MM.1S (cell line): ENCODE measurements around the gene ZNF628.

Experiments used
- DNase-seq: peaks from one replicate; pipeline ENCODE4 v3.0.0-alpha.2; 2015
- H2AFZ ChIP-seq: fragments of 300-600 bp; sonication (generic); 2 replicates; pipeline ENCODE4 v1.6.0; 2016; ENCODE audit warnings: antibody characterized with exemption, low read length
- H3F3A ChIP-seq: fragments of 300-600 bp; sonication (generic); 2 replicates; pipeline ENCODE4 v1.6.1; 2016; ENCODE audit warnings: mild to moderate bottlenecking, antibody characterized with exemption, low read length, moderate library complexity, mixed read lengths; ENCODE audit not compliant: insufficient read depth
- H3K27ac ChIP-seq: fragments of 300-600 bp; sonication (generic); 2 replicates; pipeline ENCODE4 v1.5.1; 2016; ENCODE audit warnings: mild to moderate bottlenecking, low read length
- H3K27me3 ChIP-seq: fragments of 300-600 bp; sonication (generic); replicated peaks from 2 replicates; pipeline ENCODE4 v1.6.0; 2016; ENCODE audit warnings: low read length; ENCODE audit not compliant: insufficient read depth
- H3K36me3 ChIP-seq: fragments of 300-600 bp; sonication (generic); replicated peaks from 2 replicates; pipeline ENCODE4 v1.6.1; 2016; ENCODE audit warnings: mild to moderate bottlenecking, low read length, mixed read lengths; ENCODE audit not compliant: insufficient read depth
- H3K4me1 ChIP-seq: fragments of 300-600 bp; sonication (generic); 2 replicates; pipeline ENCODE4 v1.6.1; 2016; ENCODE audit warnings: low read length, mixed read lengths
- H3K4me2 ChIP-seq: fragments of 300-600 bp; sonication (generic); 2 replicates; pipeline ENCODE4 v1.6.0; 2016; ENCODE audit warnings: low read depth, low read length
- H3K4me3 ChIP-seq: fragments of 300-600 bp; sonication (generic); 2 replicates; pipeline ENCODE4 v1.5.1; 2016; ENCODE audit warnings: low read length, mixed read lengths
- H3K79me2 ChIP-seq: fragments of 300-600 bp; sonication (generic); 2 replicates; pipeline ENCODE4 v1.6.1; 2016; ENCODE audit warnings: mixed run types, low read length, mixed read lengths
- H3K9ac ChIP-seq: fragments of 300-600 bp; sonication (generic); 2 replicates; pipeline ENCODE4 v1.6.1; 2016; ENCODE audit warnings: low read length, mixed read lengths
- H3K9me2 ChIP-seq: fragments of 300-600 bp; sonication (generic); replicated peaks from 2 replicates; pipeline ENCODE4 v1.6.1; 2016; ENCODE audit warnings: mild to moderate bottlenecking, low read length, mixed read lengths; ENCODE audit not compliant: insufficient read depth
- H3K9me3 ChIP-seq: fragments of 300-600 bp; sonication (generic); replicated peaks from 2 replicates; pipeline ENCODE4 v1.6.1; 2016; ENCODE audit warnings: mild to moderate bottlenecking, low read length, mixed read lengths; ENCODE audit not compliant: insufficient read depth
- H4K20me1 ChIP-seq: fragments of 300-600 bp; sonication (generic); 2 replicates; pipeline ENCODE4 v1.6.1; 2016; ENCODE audit warnings: mild to moderate bottlenecking, low read length, moderate library complexity, mixed read lengths; ENCODE audit not compliant: insufficient read depth
- EZH2 ChIP-seq: fragments of 300-600 bp; sonication (generic); optimal IDR thresholded peaks from 2 replicates; pipeline ENCODE3; 2017; ENCODE audit warnings: low read depth, mild to moderate bottlenecking, antibody characterized with exemption, low read length, mixed read lengths
- EZH2phosphoT487 ChIP-seq: fragments of 300-600 bp; sonication (generic); IDR thresholded peaks from 2 replicates; pipeline ENCODE4 v1.6.1; 2018; ENCODE audit warnings: antibody characterized with exemption, low read length
- TF ChIP-seq, protein P1 (sequence below): fragments of 300-600 bp; sonication (generic); IDR thresholded peaks from 2 replicates; pipeline ENCODE4 v1.5.1; 2016; ENCODE audit warnings: antibody characterized with exemption, low read length, mixed read lengths

ZNF628 gene

DNA sequence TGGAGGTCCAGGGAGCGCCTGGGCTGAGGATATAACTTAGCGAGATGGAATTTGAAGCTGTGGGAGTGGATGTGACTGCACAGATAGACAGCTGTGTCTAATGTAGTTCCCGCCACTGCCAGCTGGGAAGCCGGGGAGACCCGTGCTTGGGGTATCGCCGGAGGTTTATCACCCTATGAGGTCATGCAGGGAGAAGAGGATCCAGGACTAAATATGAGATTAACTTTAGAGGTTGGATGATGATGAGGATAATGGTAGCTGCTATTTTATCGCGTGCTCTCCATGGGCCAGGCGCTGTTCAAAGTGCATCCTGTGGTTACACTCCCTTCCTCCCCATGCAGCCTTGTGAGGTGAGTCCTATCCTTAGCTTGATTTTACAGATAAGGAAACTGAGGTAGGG, 31.7 kb downstream of the ZNF628 start:
- H3K36me3 ChIP-seq: no peaks in the 10 kb centered on the region
- H3F3A ChIP-seq: no peaks in the 10 kb centered on the region
- H3K27ac ChIP-seq: no peak overlapping the region

GRCh38 chr19:55516878-55517620, 40.6 kb downstream of the ZNF628 start:
- Histone ChIP-seq H3K27me3 (peaks cover 63% of the 10 kb centered on the region), H3K36me3 (no peaks in the 10 kb centered on the region), H3K79me2 (no peaks in the 10 kb centered on the region), H3K4me1 (no peaks in the 10 kb centered on the region), H3K4me2 (peak overlapping the region; percentile 90), H3K4me3 (peak overlapping the region; percentile 64), H3K27ac (no peak overlapping the region), H2AFZ (peak overlapping the region; percentile 77), H4K20me1 (no peaks in the 10 kb centered on the region), H3K9me3 (no peaks in the 10 kb centered on the region), H3K9me2 (no peaks in the 10 kb centered on the region), H3F3A (no peaks in the 10 kb centered on the region), H3K9ac (peak overlapping the region; percentile 34; the same call in 1 of the 2 replicates)
- DNase-seq: peak; percentile 86
- TF ChIP-seq EZH2: no peak
- TF ChIP-seq, protein P1, sequence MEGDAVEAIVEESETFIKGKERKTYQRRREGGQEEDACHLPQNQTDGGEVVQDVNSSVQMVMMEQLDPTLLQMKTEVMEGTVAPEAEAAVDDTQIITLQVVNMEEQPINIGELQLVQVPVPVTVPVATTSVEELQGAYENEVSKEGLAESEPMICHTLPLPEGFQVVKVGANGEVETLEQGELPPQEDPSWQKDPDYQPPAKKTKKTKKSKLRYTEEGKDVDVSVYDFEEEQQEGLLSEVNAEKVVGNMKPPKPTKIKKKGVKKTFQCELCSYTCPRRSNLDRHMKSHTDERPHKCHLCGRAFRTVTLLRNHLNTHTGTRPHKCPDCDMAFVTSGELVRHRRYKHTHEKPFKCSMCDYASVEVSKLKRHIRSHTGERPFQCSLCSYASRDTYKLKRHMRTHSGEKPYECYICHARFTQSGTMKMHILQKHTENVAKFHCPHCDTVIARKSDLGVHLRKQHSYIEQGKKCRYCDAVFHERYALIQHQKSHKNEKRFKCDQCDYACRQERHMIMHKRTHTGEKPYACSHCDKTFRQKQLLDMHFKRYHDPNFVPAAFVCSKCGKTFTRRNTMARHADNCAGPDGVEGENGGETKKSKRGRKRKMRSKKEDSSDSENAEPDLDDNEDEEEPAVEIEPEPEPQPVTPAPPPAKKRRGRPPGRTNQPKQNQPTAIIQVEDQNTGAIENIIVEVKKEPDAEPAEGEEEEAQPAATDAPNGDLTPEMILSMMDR: peak; percentile 83
- no peak for TF ChIP-seq EZH2phosphoT487

More for the DNA sequence above, 31.7 kb downstream of the ZNF628 start:
- H3K27me3 ChIP-seq: peaks cover 83% of the 10 kb centered on the region
- no peak overlapping the region for H2AFZ ChIP-seq
- H3K9me2 ChIP-seq: no peaks in the 10 kb centered on the region
- H3K9ac ChIP-seq: no peak overlapping the region
- no peaks in the 10 kb centered on the region for H3K9me3 ChIP-seq
- no peak for DNase-seq
- TF ChIP-seq, protein P1: no peak
- no peak for TF ChIP-seq EZH2
- TF ChIP-seq EZH2phosphoT487: no peak
- no peaks in the 10 kb centered on the region for H4K20me1 ChIP-seq
- peaks cover 4% of the 10 kb centered on the region; the same call in 1 of the 2 replicates for H3K4me1 ChIP-seq
- H3K4me3 ChIP-seq: no peak overlapping the region
- H3K4me2 ChIP-seq: no peak overlapping the region
- no peaks in the 10 kb centered on the region for H3K79me2 ChIP-seq

- Histone ChIP-seq H3F3A (no peaks in the 10 kb centered on the region), H3K36me3 (no peaks in the 10 kb centered on the region), H3K27ac (no peak overlapping the region), H3K9me2 (no peaks in the 10 kb centered on the region), H4K20me1 (no peaks in the 10 kb centered on the region), H3K27me3 (peaks cover 69% of the 10 kb centered on the region), H3K79me2 (no peaks in the 10 kb centered on the region), H3K4me1 (no peaks in the 10 kb centered on the region), H2AFZ (no peak overlapping the region), H3K9me3 (no peaks in the 10 kb centered on the region), H3K4me3 (no peak overlapping the region), H3K9ac (no peak overlapping the region), H3K4me2 (no peak overlapping the region)
- DNase-seq: no peak
- TF ChIP-seq, protein P1: no peak
- TF ChIP-seq EZH2phosphoT487: no peak
- no peak for TF ChIP-seq EZH2
Measured at GRCh38 chr19:55519451-55520311, 43.3 kb downstream of the ZNF628 start.
